ENCODE data around the gene RARG.
"Not testable (repeated sequence)": the region's sequence is repeated elsewhere in the genome, so short reads cannot be mapped to it uniquely, and the experiment has no call there.

The RARG gene

GRCh38 chr12:53205747-53206419 is 26.1 kb downstream of the RARG start:
- peak; percentile 94 for DNase-seq

DNA sequence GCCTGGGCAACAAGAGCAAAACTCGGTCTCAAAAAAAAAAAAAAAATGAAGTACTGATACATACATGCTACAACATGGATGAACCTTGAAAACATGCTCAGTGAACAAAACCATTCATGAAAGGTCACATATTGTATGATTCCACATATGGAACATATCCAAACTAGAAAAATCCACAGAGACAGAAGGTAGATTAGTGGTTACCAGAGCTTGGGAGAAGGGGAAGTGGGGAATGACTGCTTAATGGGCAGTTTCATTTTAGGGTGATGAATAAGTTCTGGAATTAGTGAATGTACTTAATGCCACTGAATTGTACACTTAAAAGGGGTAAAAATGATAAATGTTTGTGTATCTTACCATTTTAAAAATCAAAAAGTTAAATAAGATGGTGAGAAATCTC is 27.7 kb downstream of the RARG start:
- DNase-seq: no peak

GRCh38 chr12:53202316-53202715 is 29.7 kb downstream of the RARG start:
- not testable (repeated sequence) for DNase-seq

- no peak for DNase-seq
Measured at GRCh38 chr12:53201639-53202038, 30.4 kb downstream of the RARG start.

DNA sequence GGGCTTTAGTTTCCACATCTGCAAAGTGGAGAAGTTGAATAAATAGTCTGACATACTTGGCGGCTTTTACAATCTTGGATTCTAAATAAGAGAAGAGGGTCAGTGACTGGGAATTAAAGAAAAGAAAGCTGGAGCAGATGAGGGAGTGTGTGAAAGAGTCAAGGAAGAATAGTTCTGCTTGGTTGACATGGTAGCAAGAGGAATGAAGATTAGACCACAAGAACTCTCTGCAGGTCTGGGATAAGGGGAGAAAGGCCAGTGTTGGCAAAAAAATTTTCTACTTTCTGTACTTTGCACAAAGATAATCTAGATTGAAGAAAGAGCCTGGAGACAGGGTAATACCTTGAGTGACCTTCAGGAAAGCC is 30.9 kb downstream of the RARG start:
- no peak for DNase-seq

DNA sequence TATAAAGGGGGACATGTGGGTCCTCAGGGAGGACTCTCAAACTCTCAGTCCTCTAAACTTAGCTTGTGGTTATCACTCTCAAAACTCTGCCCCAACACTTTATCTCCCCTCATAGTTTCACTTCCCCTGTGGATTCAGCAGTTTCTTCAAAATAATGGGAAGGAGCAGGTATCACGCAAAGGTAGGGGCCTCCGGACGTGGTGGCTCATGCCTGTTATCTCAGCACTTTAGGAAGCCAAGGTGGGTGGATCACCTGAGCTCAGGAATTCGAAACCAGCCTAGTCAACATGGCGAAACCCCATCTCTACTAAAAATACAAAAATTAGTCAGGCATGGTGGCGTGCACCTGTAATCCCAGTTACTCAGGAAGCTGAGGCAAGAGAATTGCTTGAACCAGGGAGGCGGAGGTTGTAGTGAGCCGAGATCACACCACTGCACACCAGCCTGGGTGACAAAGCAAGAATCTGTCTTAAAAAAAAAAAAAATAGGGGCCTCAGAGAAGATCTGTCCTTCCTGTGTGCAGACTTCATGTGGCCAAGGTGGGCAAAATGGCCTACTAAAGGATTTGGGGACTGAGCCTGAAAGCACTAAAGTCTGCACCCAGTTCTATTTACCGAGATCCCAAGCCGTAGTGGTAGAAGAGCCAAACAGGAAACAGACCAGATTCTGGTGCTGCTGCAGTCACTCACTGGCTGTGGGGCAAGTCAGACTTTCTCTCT is 31.4 kb downstream of the RARG start:
- peak; percentile 77 for DNase-seq

GRCh38 chr12:53200107-53200457 is 31.9 kb downstream of the RARG start:
- no peak for DNase-seq

GRCh38 chr12:53199700-53200099 is 32.3 kb downstream of the RARG start:
- no peak for DNase-seq

- DNase-seq: no peak
Measured at GRCh38 chr12:53198486-53199110, 33.4 kb downstream of the RARG start.

DNA sequence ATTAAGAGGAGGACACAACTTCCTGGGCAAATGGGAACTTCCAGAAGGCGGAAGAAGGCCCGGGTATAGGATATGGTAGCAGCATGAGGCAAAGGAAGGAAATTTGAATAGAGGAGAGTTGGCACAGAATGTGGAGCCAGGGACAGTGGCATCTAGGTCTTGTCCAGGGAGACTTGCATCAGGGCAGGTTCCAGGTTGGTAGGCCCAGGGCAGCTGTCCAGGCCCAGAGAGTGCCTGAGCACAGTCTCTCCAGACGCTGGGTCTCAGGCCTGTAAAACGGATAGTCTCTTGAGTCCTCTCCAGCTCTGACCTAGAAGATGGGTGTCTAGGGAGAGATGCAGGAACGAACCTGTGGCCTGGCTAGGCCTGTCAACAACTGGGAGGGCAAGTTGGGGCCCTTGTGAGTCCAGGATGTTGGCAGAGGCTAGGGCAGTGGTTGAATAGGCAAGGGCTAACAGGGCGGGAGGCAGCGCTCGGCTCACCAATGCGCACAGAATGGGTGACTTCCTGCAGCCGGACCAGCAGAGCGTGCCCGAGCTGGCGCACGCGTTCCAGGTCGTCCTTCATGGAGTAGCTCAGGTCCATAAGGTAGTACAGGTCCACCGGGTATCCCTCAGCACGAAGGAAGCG is 34.9 kb downstream of the RARG start:
- no peak for DNase-seq

DNA sequence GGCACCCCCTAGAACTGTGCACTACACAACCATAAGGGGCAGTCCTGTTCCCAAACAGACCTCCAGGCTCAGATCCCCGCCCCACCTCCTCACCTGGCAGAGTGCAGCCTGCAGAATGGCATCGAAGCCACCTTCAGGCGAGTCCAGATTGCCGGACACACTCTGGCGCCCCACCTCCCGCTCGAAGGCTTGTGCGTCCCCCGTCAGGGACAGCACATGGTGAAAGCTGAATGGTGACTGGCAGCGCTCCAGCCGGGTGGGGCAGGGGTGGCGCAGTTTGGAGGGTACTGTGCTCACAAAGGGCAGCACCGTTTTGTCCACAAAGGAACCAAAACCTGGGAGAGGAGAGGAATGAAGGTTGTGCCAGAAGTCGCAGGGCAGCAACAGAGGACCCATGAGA is 35.5 kb downstream of the RARG start:
- no peak for DNase-seq

DNA sequence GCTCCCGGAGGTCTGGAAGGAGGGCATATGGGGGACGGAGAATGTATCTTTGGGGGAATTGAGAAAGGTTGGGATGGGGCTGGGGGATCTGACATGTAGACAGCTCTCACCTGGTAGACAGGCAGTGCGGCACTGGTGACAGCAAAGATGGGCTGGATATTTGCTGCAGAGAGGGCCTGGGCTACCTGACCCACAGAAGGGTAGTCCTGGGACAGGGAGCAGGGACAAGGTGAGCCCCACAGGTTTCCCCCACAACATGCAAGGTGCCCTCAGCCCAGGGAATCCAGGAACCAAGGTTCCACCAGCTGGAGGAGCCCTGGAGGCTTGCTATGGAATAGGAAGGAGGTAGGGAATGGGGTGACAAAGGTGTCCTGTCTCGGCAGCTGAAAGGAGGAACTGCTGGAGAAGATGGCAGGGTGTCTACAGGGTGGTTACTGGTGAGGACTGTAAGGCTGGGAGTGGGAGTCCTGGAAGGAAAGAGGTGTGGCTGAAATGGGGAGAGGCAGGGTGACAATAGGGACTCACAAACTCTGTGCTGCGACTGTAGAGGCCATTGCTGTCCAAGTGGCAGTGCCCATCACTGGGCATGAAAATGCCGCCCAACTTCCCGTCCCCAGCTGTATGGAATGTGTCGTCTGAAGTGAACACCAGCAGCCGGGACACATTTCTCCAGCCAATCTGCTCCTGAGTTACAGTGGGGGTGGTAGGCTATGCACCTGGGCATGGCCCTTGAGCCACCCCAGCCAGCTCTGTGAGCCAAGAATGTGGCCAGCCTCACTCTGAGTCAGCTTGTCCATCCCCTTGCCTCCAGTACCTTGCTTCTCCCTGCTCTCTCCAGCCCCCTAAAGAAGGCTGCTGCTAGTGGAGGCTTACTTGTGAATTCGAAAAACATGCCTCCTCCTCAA is 36.2 kb downstream of the RARG start:
- DNase-seq: no peak

DNA sequence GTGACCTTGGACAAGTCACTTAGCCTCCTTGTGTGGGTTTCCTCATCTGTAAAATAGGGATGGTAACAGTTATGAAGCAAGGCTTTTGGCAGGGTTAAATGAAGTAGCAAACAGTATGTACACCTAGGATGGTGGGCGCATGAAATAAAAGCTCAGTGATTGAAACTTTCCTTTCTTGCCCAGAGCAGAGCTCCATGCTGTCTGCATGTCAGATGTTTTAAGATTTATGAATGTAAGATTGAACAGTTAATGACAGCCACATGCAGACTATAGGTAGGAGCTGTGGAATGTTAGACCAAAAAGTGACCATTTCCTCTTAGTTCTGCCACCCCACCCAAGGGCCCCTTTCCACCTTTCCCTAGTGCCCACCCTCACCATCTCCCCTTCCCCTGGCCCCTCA is 37.0 kb downstream of the RARG start:
- DNase-seq: no peak

- DNase-seq: no peak
Measured at GRCh38 chr12:53193985-53194716, 37.9 kb downstream of the RARG start.

DNA sequence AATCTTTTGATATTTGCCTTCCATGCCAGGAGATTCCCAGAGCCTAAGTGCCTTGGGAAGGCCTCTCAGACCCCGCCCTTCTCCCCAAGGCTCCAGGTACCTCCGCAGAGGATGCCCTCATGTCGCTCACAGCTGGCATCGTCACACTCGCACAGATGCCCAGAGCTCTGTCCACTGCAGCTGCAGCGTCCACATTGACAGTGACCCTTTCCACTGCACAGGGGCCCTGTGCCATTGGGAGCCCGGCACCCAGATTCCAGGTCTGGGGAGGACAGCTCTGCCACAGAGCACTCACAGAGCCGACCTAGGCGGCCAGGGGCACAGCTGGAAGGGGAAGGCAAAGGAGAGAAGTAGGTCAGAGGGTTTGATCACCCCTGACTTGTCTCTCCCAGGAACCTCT is 39.0 kb downstream of the RARG start:
- DNase-seq: no peak

DNA sequence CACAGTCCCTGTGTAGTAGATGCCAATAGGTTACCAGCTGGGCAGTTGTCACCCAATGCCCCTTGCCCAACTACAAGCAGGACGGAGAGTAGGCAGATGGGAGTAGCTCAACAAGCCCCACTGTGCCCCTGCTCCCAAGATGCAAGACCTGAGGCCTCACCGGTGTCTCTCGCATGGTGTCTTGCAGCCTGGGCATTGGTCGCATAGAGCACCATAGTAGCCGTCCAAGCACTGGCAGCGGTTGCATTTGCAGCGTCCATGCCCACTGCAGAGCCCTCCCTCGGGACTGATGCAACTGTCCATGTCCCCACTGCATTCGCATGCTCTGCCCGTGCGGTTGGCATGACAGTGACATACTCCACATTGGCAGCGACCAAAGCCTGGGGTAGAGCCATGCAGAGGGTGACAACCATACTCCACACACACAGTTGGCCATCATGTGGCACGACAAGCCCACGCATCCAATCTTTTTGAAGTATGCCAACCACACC is 39.4 kb downstream of the RARG start:
- DNase-seq: no peak

DNA sequence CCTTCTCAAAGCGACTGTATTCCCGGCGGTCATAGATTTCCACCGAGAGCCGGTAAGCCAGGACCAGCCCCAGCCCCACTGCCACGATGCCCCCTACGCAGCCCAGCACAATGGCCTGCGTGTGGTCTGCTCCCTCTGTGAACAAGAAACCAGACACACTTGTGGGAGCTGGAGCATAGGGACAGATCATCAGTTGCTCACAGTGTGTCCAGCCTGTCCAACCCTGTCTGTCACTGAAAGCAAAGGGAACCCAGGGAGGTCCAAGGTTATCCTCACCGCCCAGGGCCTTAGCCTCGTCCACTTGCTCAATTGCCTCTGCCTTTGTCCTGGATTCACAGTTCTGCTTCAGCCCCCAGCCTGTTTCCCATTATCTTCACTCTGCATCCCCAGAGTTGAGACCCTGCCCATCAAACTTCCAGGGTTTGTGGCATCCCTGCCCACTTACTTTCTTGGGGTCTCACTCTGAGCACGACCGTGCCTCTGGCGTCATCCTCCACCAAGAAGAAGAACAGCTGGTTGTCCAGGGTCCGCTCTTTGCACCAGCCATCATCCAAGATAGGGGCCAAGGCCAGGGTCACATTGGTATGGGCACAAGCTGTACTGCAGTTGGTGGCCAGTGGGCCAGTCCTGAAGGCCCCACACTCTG is 40.0 kb downstream of the RARG start:
- DNase-seq: no peak

- no peak for DNase-seq
Measured at GRCh38 chr12:53191096-53191884, 40.7 kb downstream of the RARG start.

- peak; percentile 54 for DNase-seq
Measured at GRCh38 chr12:53190108-53190729, 41.8 kb downstream of the RARG start.
